Measurements from ENCODE around the gene KCNJ1. TPM values are rescaled to one million over a fixed set of nuclear protein-coding genes. Genes with fewer than 3 reads are reported as not detected.

KCNJ1 gene
- total RNA-seq, 1 experiment from 2014 or later, result not detected

- Histone ChIP-seq H3F3A (ENCODE audit: insufficient read depth, low read depth) (0 out of 2 replicates have a peak, but pooled peaks cover 5% of the 10 kb centered on the region), H3K79me2 (ENCODE audit: low read depth) (no peaks in the 10 kb centered on the region), H4K20me1 (ENCODE audit: insufficient read depth) (no peaks in the 10 kb centered on the region), H2AFZ (no peak overlapping the region), H3K36me3 (ENCODE audit: low read depth) (no peaks in the 10 kb centered on the region), H3K9me3 (ENCODE audit: insufficient read depth, low read depth) (no peaks in the 10 kb centered on the region), H3K27ac (no peak overlapping the region), H3K4me1 (replicated peaks; ENCODE audit: insufficient read depth) (peaks cover 20% of the 10 kb centered on the region), H3K4me3 (peak overlapping the region; percentile 74; the same call in 1 of the 2 replicates), H3K27me3 (ENCODE audit: insufficient read depth, low read depth) (no peaks in the 10 kb centered on the region), H3K9me2 (ENCODE audit: insufficient read depth) (no peaks in the 10 kb centered on the region), H3K4me2 (peak overlapping the region; percentile 84)
- no peak for DNase-seq
- TF ChIP-seq EZH2 (IDR thresholded peaks at IDR 0.05; ENCODE audit: low read depth) (no peak), CTCF (conservative IDR thresholded peaks at IDR 0.05) (peak; percentile 26; the same call in 1 of the 2 replicates)
- intact Hi-C loops (cut with micrococcal nuclease; ENCODE audit: unreplicated experiment), result no loop called here
- ChIA-PET POLR2A (ENCODE audit: unreplicated experiment) (interaction anchor here (0.7 kb wide), 1 partner anchor 18 kb away, joined by 21 read pairs; no protein-coding TSS in a partner anchor), CTCF (interaction anchor here (0.6 to 1.0 kb wide), 4 partner anchors 10 to 759 kb away, joined by 3 to 4 read pairs (median 4); no protein-coding TSS in a partner anchor)
- BruUV-seq (replicated peaks), result no TSS peak
Measured at GRCh38 chr11:128906185-128907050, 39.3 kb upstream of the KCNJ1 start.

GRCh38 chr11:128905345-128906184 lies 38.5 kb upstream of the KCNJ1 start:
- H3K36me3 ChIP-seq (ENCODE audit: low read depth), result no peaks in the 10 kb centered on the region
- peaks cover 20% of the 10 kb centered on the region for H3K4me1 ChIP-seq (replicated peaks; ENCODE audit: insufficient read depth)
- H4K20me1 ChIP-seq (ENCODE audit: insufficient read depth), result no peaks in the 10 kb centered on the region
- no peak overlapping the region for H3K27ac ChIP-seq
- H3F3A ChIP-seq (ENCODE audit: insufficient read depth, low read depth), result 0 out of 2 replicates have a peak, but pooled peaks cover 5% of the 10 kb centered on the region
- H3K4me3 ChIP-seq, result peak overlapping the region; percentile 74
- DNase-seq, result peak; percentile 67 to 68
- intact Hi-C loops (cut with micrococcal nuclease; ENCODE audit: unreplicated experiment), result no loop called here
- H2AFZ ChIP-seq, result peak overlapping the region; percentile 81
- no peaks in the 10 kb centered on the region for H3K27me3 ChIP-seq (ENCODE audit: insufficient read depth, low read depth)
- ChIA-PET POLR2A (ENCODE audit: unreplicated experiment) (interaction anchor here (0.6 to 0.7 kb wide), 2 partner anchors 19 to 433 kb away, joined by 6 to 21 read pairs; no protein-coding TSS in a partner anchor), CTCF (interaction anchor here (0.5 to 1.0 kb wide), 5 partner anchors 11 to 758 kb away, joined by 3 to 4 read pairs (median 3); no protein-coding TSS in a partner anchor)
- no TSS peak for BruUV-seq (replicated peaks)
- no peak for TF ChIP-seq EZH2 (IDR thresholded peaks at IDR 0.05; ENCODE audit: low read depth)
- peak; percentile 75 for TF ChIP-seq CTCF (conservative IDR thresholded peaks at IDR 0.05)
- no peaks in the 10 kb centered on the region for H3K9me3 ChIP-seq (ENCODE audit: insufficient read depth, low read depth)
- no peaks in the 10 kb centered on the region for H3K79me2 ChIP-seq (ENCODE audit: low read depth)
- H3K4me2 ChIP-seq, result peak overlapping the region; percentile 84
- no peaks in the 10 kb centered on the region for H3K9me2 ChIP-seq (ENCODE audit: insufficient read depth)

Data from PC-9 (cell line).